Duodenal mucosa (tissue), 2 donors: ENCODE data around the gene HNF1B.
"Not testable (repeated sequence)": the region's sequence is repeated elsewhere in the genome, so short reads cannot be mapped to it uniquely, and the experiment has no call there.

Source experiments
- H3K27ac ChIP-seq: one replicate; pipeline ENCODE4 v1.7.0; 2013; ENCODE audit warnings: low read depth, low read length
- H3K27me3 ChIP-seq, 2 donors: one replicate each; pipeline ENCODE4 v1.7.0; 2013; ENCODE audit warnings: low read length in 2 of 2, control low read depth in 1 of 2; ENCODE audit not compliant: insufficient read depth in 2 of 2, control insufficient read depth in 1 of 2
- H3K36me3 ChIP-seq, 2 donors: one replicate each; pipeline ENCODE4 v1.7.0; 2013; ENCODE audit warnings: low read length in 2 of 2, control low read depth in 1 of 2; ENCODE audit not compliant: insufficient read depth in 2 of 2, control insufficient read depth in 1 of 2
- H3K4me1 ChIP-seq, 2 donors: one replicate each; pipeline ENCODE4 v1.7.0; 2013; ENCODE audit warnings: low read length in 2 of 2, control low read depth in 1 of 2; ENCODE audit not compliant: insufficient read depth in 2 of 2, control insufficient read depth in 1 of 2
- H3K4me3 ChIP-seq, 2 donors: one replicate each; pipeline ENCODE4 v1.7.0; 2013; ENCODE audit warnings: low read length in 2 of 2, low read depth in 1 of 2
- H3K9ac ChIP-seq, 2 donors: one replicate each; pipeline ENCODE4 v1.7.0; 2013; ENCODE audit warnings: low read length in 2 of 2, low read depth in 1 of 2
- H3K9me3 ChIP-seq, 2 donors: one replicate each; pipeline ENCODE4 v1.7.0; 2013; ENCODE audit warnings: low read length in 2 of 2, control low read depth in 1 of 2; ENCODE audit not compliant: control insufficient read depth in 1 of 2

Gene HNF1B

GRCh38 chr17:37679995-37680394 is 64.9 kb downstream of the HNF1B start:
- H3K9ac ChIP-seq, H3K9me3 ChIP-seq, H3K36me3 ChIP-seq, H3K27ac ChIP-seq, H3K4me3 ChIP-seq, H3K27me3 ChIP-seq: not testable (repeated sequence)
- H3K4me1 ChIP-seq: peaks cover 30% of the 10 kb centered on the region in 2 donors

GRCh38 chr17:37678036-37678435 is 66.8 kb downstream of the HNF1B start:
- peaks cover 28 to 30% of the 10 kb centered on the region in 2 donors for H3K4me1 ChIP-seq
- no peaks in the 10 kb centered on the region for H3K36me3 ChIP-seq
- no peak overlapping the region for H3K9ac ChIP-seq
- H3K27me3 ChIP-seq: no peaks in the 10 kb centered on the region
- H3K9me3 ChIP-seq: no peaks in the 10 kb centered on the region
- H3K27ac ChIP-seq: no peak overlapping the region
- no peak overlapping the region for H3K4me3 ChIP-seq

- peaks cover 33 to 36% of the 10 kb centered on the region in 2 donors for H3K4me1 ChIP-seq
- no peaks in the 10 kb centered on the region for H3K9me3 ChIP-seq
- H3K27me3 ChIP-seq: no peaks in the 10 kb centered on the region
- H3K9ac ChIP-seq: no peak overlapping the region
- H3K4me3 ChIP-seq: no peak overlapping the region
- H3K36me3 ChIP-seq: no peaks in the 10 kb centered on the region
- H3K27ac ChIP-seq: no peak overlapping the region
These were observed 67.8 kb downstream of the HNF1B start for GRCh38 chr17:37677021-37677420.

- no peak overlapping the region for H3K27ac ChIP-seq
These were observed 68.5 kb downstream of the HNF1B start for GRCh38 chr17:37676115-37676925.

GRCh38 chr17:37674511-37674910 is 70.3 kb downstream of the HNF1B start:
- no peak overlapping the region for H3K27ac ChIP-seq
- no peaks in the 10 kb centered on the region for H3K9me3 ChIP-seq
- no peaks in the 10 kb centered on the region for H3K27me3 ChIP-seq
- H3K4me3 ChIP-seq: no peak overlapping the region
- H3K36me3 ChIP-seq: no peaks in the 10 kb centered on the region
- peaks cover 55 to 57% of the 10 kb centered on the region in 2 donors for H3K4me1 ChIP-seq
- H3K9ac ChIP-seq: no peak overlapping the region

More at GRCh38 chr17:37676115-37676925, 68.5 kb downstream of the HNF1B start:
- Histone ChIP-seq H3K4me3 (no peak overlapping the region), H3K9me3 (no peaks in the 10 kb centered on the region), H3K9ac (no peak overlapping the region), H3K36me3 (no peaks in the 10 kb centered on the region), H3K4me1 (peaks cover 40 to 43% of the 10 kb centered on the region in 2 donors), H3K27me3 (no peaks in the 10 kb centered on the region)

- H3K9ac ChIP-seq: no peak overlapping the region
- no peak overlapping the region for H3K27ac ChIP-seq
- H3K27me3 ChIP-seq: no peaks in the 10 kb centered on the region
- H3K9me3 ChIP-seq: no peaks in the 10 kb centered on the region
- peaks cover 55 to 57% of the 10 kb centered on the region in 2 donors for H3K4me1 ChIP-seq
- H3K36me3 ChIP-seq: no peaks in the 10 kb centered on the region
- no peak overlapping the region for H3K4me3 ChIP-seq
These were observed 71.5 kb downstream of the HNF1B start for GRCh38 chr17:37673386-37673785.

GRCh38 chr17:37672548-37673078 is 72.2 kb downstream of the HNF1B start:
- Histone ChIP-seq H3K27ac (no peak overlapping the region), H3K36me3 (no peaks in the 10 kb centered on the region), H3K9me3 (no peaks in the 10 kb centered on the region), H3K27me3 (no peaks in the 10 kb centered on the region), H3K4me1 (peaks cover 55 to 57% of the 10 kb centered on the region in 2 donors), H3K9ac (no peak overlapping the region), H3K4me3 (no peak overlapping the region)

- no peaks in the 10 kb centered on the region for H3K36me3 ChIP-seq
- no peak overlapping the region for H3K4me3 ChIP-seq
- no peaks in the 10 kb centered on the region for H3K9me3 ChIP-seq
- H3K27ac ChIP-seq: peak overlapping the region; percentile 57
- peaks cover 52 to 62% of the 10 kb centered on the region in 2 donors for H3K4me1 ChIP-seq
- peak overlapping the region; percentile 5 to 32 for H3K9ac ChIP-seq
- H3K27me3 ChIP-seq: no peaks in the 10 kb centered on the region
These were observed 72.9 kb downstream of the HNF1B start for GRCh38 chr17:37671824-37672547.

- peak overlapping the region; percentile 21 to 42 for H3K4me3 ChIP-seq
- H3K36me3 ChIP-seq: no peaks in the 10 kb centered on the region
- H3K27me3 ChIP-seq: no peaks in the 10 kb centered on the region
- H3K9ac ChIP-seq: peak overlapping the region; percentile 52 to 57
- H3K9me3 ChIP-seq: no peaks in the 10 kb centered on the region
- peak overlapping the region; percentile 57 for H3K27ac ChIP-seq
- H3K4me1 ChIP-seq: peaks cover 47 to 55% of the 10 kb centered on the region in 2 donors
These were observed 73.6 kb downstream of the HNF1B start for GRCh38 chr17:37671028-37671823.
